GM12892 (cell line): Measurements from ENCODE around the gene FERD3L.

Experiments
- POLR2A ChIP-seq: IDR thresholded peaks from 2 replicates; pipeline ENCODE4 v1.6.1; 2011; ENCODE audit warnings: low read depth, low read length, control low read depth
- TAF1 ChIP-seq: IDR thresholded peaks from 2 replicates; pipeline ENCODE4 v1.6.1; 2011; ENCODE audit warnings: low read depth, mild to moderate bottlenecking, control low read depth, low read length, borderline replicate concordance

- TF ChIP-seq TAF1 = no peak
- TF ChIP-seq POLR2A = no peak
These were observed 1.2 kb downstream of the FERD3L start for GRCh38 chr7:19143881-19144574.
